HG02571 (cell line): ENCODE measurements around the gene HOXD11.

Experiments
- ATAC-seq: cut with Tn5 transposase; IDR thresholded peaks from one replicate; pipeline ENCODE4 v1.9.1; 2021; ENCODE audit warnings: mild to moderate bottlenecking, moderate library complexity; ENCODE audit not compliant: unreplicated experiment

Gene HOXD11

DNA sequence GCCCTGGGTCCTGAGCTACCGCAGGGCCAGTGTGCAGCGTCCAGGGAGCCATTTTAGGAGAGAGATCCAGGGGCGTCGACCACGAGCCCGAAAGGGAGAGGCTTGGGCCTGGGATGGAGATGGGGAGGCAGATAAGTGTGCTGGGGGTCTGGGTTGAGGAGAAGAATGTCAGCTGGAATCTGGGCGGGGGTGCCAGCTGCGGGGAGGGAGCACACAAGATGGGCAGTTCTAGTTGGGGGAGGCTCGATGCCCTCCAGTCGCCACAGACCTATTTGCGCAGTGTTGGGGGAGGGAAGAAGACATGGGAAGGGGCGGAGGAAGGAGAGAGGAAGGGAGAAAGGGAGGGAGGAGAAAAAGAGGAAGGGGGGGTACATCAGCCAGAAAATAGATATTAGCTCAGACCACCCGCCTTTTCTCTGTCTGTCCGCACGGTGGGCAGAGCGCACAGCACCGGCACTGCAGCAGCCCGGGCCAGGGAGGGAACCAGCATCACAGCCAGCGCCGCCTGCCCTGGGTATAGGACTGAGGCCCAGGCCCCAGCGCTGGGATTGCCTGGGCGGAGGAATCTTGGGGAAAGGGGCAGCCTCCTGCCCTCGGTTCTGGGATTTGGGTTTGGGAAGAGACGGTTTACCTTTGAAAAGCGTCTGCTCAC, 1.9 kb upstream of the HOXD11 start:
- no peak for ATAC-seq

- ATAC-seq, result no peak
Observed at GRCh38 chr2:176105730-176106580, 1.1 kb upstream of the HOXD11 start.

GRCh38 chr2:176107731-176108181, 676 bp downstream of the HOXD11 start:
- no peak for ATAC-seq

DNA sequence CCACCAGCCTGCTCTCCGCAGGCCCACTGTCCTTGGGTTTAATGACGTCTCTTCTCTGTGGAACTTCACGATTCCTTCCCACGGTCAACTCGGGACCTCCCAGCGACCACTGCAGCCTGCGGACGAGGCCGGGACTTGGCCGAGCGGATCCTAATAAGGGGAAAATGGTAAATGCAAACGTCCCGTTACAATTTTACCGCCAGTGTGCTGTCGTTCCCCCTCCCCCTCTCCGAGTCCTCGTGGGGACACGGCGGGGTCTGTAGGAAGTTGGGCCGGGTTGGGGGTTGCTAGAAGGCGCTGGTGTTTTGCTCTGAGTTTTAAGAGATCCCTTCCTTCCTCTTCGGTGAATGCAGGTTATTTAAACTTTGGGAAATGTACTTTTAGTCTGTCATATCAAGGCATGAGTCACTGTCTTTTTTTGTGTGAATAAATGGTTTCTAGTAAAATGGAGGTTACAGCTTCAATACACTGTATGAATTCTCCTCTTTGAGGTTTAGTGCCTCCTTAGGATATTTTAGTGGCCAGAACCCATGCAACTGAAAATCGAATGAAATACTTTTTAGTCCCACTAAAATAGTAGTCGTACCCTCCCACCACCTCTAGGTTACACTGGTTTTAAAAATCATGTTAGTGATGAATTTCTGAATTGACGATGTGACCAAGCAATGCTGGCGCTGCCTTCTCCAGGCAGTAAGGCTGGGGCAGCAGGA, 2.3 kb downstream of the HOXD11 start:
- ATAC-seq, result no peak

DNA sequence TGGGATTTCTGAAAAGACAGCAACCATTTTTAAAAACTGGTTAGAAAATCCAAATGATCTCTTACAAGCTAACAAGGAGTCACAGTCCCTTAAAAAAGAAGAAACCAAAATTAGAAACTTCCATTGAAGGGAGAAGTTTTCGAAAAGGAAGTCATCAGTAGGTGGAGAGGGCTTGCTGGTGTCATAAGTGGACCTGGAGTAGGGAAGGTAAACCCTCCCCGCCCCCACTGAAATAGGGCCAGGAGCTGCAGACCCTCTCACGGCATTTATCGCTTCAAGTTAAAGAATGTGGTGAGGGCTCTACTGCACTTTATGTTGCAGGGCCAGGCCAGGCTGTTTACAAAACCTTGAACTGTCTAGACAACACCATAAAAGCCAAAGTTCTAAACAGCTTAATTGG, 2.9 kb downstream of the HOXD11 start:
- ATAC-seq, result no peak

DNA sequence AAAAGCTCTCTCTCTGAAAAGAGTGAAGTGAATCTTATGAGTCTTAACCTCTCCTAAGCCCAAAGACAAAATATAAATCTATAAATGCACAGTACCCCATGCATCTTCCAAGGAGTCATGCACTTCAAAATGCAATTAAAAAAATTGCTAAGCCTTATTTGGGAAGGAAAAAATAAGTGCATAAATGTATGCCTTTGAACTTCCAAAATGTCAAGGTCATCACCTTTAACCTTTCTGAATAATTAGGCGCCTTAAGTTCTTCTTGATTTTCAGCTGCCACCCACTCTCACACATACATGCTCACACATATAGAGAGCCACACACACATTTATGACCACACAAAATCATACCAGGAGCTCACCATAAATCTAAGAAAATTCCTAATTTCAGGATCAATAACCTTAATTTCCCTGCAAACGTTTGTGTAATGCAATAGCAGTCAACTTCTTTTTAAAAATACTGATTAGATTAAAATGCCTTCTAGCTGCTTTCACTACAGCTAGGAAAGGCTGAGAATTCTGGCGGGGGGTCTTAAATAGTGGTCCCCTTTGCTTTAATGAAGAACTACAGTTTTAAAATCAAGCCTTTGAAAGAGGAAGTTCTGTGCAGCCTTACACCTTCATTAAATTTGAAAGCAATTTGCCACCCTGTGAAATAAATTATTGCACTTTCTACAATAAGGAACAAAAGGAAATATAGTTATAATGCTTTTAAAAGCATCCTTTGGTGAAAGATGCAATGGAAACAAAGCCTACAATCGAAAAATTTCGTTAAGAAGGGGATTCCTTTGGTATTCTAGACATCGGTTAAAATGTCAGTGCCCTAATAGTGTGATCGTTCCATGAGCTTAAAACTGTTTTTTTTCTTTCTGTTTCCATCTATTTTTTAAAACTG, 3.6 kb downstream of the HOXD11 start:
- ATAC-seq, result no peak

DNA sequence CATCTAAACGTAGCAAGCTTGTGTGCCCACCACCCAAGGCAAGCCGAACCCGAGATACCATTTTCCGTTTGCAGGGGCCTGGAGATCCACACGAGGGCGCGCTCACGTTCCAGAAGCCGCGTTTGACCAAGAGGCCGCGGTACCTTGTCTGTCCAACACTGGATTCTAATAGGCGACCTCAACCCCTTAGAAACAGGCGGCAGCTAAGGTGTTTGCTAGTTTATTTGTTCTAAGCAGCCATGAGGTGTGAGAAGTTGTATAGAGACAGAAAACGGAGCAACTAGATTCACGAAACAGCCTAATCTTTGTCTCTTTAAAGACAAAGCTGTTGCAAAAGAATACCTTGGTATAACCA, 4.2 kb downstream of the HOXD11 start:
- ATAC-seq, result no peak

GRCh38 chr2:176111846-176112374, 4.8 kb downstream of the HOXD11 start:
- ATAC-seq, result no peak

DNA sequence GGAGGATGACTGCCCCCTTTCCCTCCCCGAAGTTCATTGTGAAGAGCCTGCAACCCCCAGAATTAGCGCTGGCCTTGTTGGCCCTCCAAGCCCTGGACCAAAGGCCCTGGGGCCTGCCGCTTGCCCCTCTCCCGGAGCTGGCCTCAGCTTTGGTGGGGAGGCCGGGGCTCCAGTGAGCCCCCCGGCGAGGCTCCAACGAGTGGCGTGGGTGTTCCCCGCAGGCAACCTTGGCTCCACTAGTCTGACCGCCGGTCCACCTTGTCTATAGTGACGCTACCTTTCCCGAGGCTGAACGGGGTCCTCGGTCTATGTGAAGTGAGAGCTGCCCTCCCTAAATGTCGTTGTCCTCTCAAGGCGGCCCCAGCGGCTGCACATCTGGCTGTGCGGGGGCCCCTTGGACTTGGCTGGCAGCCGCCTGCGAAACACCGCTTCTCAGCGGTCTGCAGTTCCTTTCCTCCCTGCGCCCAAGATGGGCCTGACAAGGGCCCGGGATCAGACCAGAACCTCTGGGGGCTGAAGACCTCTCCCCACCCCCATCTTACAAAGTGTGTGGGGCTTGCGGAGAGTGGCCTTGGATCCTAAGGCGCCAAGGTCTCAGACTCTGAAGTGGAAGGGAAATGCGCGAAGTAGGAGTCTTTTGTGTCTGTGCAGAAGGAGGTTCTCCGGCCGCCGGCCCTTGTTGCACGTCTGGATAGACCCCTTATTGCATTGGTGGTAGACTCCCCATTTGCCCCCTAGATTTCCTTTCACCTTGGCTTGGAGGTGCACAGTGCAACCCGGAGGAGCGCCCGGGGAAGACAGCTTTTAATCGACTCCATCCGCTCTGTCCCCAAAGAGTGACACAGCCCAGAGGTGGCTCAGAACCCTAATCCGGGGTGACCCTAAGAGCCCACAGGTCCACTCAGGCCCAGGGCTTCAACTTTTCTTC, 5.6 kb downstream of the HOXD11 start:
- ATAC-seq, result no peak

- ATAC-seq, result no peak
Observed at GRCh38 chr2:176114120-176114929, 7.2 kb downstream of the HOXD11 start.

DNA sequence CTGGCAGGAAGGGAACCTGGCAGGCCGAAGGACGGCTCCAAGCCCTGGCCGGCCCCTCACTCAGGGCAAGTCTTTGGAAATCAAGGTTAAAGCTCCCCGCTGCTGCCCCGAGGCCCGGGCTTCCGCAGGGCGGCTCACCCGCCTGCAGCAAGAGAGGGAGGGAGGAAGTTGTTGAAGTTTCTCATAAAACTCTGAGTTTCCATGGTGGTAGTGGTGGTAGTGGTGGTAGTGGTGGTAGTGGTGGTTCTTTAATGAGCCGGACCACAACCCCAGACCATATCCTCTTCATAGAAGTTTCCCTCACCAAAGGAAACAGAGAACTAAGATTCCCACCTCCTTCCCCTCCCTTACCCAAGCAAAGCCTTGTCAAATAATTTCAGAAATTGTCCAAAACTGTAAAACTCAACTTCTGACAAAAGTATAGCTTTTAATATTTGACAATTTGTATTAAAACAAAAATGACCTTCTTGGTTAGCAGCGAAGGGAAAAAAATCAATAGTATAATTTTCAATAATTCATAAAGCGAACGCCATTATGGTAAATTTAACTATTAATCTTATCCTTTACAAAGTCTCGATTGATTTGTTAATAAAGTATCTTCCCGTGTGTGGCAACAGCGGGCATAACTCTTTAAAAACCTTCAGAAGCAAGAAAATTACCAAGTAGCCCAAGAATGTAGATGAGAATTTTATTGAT, 8.0 kb downstream of the HOXD11 start:
- ATAC-seq, result no peak

- no peak for ATAC-seq
Observed at GRCh38 chr2:176115883-176116813, 9.1 kb downstream of the HOXD11 start, which contains the start of gene HOXD10. TSS of gene HOXD10 (plus strand) at chr2:176116778. CDS start at chr2:176116834, 56 bp downstream.

- ATAC-seq, result no peak
Observed at GRCh38 chr2:176117162-176117822, 10.2 kb downstream of the HOXD11 start.

GRCh38 chr2:176117823-176118371, 10.8 kb downstream of the HOXD11 start:
- ATAC-seq, result no peak

- ATAC-seq, result no peak
Observed at GRCh38 chr2:176118601-176119339, 11.7 kb downstream of the HOXD11 start.
